ENCODE data around the gene CENPF.

DNA sequence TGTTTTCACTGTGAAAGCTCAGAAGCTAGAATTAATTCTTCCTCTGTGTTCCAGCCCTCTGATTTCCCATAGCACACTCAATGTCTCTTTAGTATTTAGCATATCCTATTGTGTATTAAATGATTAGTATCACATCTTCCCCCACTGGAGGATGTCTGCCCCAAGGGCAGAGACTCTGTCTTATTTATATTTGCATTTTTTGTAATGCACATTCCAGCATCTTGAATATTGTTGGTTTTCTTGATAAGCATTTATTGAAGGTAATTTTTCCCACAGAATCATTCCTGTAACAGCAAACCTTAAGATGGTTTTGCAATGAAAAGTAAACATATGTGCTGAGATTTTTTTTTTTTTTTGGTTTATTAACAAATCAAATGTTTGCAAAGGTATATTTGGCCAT lies 34.1 kb downstream of the CENPF start:
- TF ChIP-seq, protein P1, sequence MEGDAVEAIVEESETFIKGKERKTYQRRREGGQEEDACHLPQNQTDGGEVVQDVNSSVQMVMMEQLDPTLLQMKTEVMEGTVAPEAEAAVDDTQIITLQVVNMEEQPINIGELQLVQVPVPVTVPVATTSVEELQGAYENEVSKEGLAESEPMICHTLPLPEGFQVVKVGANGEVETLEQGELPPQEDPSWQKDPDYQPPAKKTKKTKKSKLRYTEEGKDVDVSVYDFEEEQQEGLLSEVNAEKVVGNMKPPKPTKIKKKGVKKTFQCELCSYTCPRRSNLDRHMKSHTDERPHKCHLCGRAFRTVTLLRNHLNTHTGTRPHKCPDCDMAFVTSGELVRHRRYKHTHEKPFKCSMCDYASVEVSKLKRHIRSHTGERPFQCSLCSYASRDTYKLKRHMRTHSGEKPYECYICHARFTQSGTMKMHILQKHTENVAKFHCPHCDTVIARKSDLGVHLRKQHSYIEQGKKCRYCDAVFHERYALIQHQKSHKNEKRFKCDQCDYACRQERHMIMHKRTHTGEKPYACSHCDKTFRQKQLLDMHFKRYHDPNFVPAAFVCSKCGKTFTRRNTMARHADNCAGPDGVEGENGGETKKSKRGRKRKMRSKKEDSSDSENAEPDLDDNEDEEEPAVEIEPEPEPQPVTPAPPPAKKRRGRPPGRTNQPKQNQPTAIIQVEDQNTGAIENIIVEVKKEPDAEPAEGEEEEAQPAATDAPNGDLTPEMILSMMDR (IDR thresholded peaks at IDR 0.05), result no peak
- no peak for TF ChIP-seq EZH2phosphoT487 (IDR thresholded peaks at IDR 0.05)
- no peak for TF ChIP-seq EZH2 (IDR thresholded peaks at IDR 0.05)
